CD4-positive, alpha-beta T cell treated with Interleukin-15 for 1 hour (primary cell): Measurements from ENCODE around the gene PAK1.

Experiments used
- DNase-seq: peaks from one replicate; pipeline ENCODE4 v3.0.0-alpha.2; 2020

PAK1 gene

DNA sequence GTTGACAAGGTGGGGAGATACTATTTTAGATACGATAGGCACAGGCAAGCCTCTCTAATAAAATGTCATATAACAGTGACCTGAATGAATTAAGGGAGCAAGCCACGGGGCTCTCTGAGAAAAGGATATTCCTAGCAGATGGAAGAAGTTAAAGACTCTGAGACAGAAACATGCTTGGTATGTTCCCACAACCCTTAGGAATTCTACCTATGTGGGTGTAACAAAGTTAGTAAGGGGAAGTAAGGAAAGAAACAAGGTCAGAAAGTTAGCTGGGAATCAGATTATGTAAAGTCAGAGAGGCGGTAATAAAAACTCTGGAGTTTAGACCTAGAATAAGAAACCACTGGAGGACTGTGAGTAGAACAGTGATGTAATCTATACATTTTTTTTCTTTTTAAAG, 112.7 kb downstream of the PAK1 start:
- no peak for DNase-seq

DNA sequence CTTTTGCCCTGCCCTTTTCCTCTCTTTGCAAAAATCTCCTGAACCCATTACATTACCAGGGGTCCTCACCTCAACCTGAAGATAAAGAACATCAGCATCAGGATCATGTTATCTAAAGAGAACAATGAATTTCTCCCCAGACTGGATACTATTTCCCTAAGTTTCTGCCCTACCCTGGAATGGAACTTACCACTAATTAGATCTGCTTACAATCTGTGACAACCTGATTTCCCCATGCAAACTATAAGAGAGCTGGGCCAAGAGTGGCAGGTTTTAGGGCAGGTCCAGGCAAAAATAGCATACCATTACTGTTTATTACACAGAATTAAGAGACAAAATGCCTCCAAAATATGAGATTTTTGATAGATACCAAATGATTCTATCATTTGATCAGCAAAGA, 114.4 kb downstream of the PAK1 start:
- DNase-seq = no peak

DNA sequence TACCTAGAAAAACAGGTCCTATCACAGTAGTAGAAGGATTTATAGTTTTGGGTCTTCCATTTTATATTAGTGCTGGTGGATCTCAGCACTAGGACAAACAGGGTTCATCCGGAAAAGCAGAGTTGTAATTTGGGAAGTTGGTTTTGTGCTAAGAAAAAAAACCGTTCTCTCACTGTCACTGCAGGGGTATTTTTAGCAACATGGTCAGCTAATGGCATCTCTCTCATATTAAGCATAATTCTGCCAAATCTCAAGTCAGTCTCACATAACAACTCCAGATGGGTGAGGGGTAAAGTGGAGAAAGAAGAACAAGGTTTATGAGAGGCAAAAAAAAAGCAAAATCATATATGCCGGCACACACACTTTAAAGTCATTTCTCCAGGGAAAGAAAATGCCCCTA, 120.8 kb downstream of the PAK1 start:
- no peak for DNase-seq

DNA sequence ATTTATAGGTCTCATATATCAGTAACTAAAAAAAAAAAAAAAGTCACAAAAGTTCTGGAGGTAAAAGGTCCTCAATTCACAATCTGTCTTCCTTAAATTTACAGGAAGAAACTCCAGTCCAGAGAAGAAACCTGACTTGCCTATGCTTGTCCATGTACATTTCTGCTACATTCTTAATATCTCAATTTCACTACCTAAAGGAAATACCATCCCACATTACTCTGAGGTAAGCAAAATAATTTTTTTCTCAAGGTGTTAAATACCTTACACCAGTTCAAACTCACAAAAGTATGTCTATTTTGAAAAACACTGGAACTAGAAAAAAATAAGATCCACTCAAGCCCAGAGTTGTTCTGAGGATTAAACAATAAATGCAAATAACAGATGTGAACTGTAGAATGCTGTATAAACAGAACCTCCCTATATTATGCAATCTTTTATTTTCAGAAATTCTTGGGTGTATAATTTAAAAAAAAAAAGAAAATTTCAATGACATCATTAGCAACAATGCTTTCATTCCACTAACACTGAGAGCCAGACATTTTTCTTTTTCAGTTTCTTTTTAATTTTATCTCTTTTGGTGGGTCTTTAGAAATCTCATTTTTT, 122.5 kb downstream of the PAK1 start:
- no peak for DNase-seq

DNA sequence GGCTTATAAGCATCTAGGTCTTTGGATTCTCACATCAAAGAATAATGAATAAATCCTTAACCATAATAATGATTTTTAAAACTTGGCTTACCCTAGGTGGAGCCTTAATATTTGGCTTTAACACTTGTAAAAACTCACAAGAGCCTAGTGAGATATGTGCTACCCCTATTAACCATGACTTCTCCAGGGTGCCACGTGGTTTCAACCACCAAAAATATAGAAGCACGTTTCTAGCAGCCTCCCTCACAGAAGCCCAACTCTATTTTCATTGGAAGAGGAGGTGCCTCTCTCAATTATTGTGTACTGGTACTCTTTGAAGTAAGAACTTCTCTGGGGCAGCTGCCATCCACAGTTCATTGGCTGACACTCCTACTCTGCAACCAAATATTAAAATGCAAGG, 125.9 kb downstream of the PAK1 start:
- DNase-seq = no peak

DNA sequence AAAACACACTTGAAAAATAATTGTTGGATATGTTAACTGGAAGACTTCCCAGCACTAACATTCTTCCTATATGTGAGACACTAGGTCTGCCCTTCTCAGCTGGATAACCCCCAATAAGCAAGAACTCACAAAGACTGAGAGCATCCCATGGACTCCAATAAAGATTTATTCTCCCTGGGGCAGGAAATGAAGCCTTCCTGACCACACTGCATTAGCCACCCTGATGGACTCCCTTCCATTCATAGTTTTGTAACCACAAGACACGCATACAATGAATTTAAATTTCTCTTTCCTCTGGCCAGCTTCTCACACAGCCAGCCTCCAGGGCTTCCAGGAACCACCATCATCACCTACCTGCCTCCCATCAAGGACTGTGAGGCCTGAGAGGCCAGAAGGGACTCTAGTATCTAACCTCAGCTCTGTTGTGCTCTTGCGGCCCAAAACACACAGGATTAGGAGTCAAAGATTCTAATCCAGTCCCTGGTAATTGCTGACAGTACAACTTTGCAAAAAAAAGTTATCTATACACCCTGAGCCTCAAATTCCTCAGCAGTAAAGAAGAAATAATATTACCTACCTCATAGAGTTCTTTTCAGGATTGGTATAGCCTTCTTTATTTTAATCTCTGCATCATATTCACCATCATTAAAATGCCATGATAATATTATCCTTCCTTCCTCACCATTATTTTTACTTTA, 126.8 kb downstream of the PAK1 start:
- DNase-seq = no peak

DNA sequence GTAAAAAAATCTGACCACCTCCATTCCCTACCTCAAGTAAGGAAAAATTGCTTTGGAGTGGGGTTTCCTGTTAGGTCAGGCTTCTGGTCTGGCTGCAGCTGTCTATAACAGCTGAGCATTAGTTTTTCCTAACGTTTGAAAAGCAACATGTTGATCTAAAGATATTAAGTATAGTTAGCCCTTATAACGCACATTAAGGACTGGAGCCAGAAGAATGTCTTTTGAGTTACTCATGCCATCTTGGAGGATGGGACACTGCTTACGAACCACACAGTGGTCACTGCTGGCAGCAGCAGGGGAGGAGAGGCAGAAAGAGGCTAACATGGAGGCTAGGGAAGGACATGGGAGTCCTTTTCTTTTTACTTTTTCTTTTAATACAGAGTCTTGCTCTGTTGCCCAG, 128.3 kb downstream of the PAK1 start:
- DNase-seq = no peak

DNA sequence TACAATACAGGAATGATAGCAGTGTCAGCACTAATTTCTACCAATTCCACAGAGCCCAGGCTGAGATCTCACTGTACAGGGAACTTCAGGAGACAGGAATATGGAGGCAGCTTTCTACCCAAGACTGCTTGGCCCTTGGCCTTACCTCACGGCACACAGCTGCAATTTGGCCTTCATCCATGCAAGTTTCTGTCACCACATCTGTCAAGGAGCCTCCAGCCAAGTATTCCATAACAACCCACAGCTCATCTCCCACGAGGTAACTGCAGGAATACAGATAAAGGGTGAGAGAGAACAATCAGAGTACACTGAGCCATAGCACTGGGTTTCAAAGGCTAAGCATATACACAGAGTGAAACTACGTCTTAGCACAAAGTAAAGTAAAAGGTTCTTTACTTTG, 133.4 kb downstream of the PAK1 start:
- no peak for DNase-seq

DNA sequence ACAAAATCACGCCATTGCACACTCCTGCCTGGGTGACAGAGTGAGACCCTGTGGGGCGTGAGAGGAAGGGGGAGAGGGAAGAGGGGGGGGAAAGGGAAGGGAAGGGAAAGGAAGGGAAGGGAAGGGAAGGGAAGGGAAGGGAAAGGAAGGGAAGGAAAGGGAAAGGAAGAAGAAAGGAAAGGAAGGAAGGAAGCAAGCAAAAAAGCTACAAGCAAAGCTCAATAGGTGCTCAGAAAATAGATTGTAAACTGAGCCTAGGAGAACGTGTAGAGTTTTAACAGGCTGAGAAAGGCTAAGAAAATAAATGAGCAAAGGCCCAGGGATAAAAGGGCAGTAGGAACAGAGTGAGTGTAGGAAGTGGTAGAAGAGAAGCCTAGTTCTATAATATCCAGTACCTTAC, 141.6 kb downstream of the PAK1 start:
- DNase-seq = no peak

DNA sequence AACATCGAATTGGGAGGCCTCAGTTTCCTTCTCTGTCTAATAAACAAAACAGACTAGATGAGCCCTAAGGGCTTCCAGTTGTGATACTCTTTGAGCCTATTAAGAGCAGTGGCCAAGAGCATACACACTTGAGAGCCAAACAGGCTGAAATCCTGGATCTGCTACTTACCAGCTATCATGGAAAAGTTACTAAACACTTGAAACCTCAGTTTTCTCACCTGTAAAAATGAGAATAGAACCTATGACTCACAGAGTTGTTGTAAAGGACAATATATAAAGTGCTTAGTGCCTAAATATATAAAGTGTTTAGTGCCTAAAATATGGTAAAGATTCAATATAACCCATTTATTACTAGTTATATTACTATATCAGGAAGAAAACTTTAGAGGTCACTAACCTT, 148.7 kb downstream of the PAK1 start:
- no peak for DNase-seq

DNA sequence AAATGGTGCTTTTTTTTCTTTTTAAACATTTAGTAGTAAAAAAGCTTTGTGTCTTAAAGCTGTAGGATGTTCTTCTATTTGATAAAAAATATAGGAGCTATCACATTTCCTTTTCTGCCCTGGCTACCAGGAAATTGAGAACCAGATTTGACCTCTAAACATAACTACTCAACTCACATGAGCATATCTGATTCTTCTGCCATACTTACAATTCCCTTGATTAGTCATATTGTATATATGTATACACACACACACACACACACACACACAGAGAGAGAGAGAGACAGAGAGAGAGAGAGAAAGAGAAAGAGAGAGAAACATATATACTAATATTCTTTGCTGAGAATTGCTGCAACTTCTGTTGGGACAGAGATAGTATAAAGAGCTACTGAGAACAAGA, 149.4 kb downstream of the PAK1 start:
- no peak for DNase-seq

DNA sequence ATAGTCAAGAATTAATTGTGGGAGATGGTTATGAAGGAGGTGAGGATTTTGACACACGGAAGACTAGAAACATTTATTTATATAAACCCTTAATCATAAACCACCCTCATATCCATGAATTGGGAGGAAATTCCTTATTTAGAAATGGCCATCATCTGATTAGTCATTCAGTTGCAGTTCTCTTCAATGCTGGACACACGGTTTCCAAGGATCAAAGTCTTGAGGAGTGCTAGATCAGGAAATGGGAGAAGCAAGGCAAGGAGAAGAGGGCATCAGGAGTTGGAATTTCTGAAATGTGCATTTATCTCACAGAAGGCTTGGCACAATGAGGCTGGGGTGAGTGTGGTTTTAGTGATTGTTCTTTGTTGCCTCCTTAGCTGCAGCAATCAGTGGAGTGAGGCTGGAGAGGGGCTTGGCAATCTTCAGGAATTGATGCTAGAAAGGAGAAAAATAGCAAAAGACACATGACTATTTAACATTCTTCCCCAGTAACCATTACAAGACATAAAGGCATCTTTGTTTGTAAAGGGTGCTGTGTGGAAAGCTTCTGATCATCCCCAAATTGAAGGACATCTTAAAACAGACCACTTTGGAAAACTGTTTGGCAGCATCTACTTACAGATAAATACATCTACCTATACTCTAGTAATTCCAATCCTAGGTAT, 150.8 kb downstream of the PAK1 start:
- DNase-seq = no peak

DNA sequence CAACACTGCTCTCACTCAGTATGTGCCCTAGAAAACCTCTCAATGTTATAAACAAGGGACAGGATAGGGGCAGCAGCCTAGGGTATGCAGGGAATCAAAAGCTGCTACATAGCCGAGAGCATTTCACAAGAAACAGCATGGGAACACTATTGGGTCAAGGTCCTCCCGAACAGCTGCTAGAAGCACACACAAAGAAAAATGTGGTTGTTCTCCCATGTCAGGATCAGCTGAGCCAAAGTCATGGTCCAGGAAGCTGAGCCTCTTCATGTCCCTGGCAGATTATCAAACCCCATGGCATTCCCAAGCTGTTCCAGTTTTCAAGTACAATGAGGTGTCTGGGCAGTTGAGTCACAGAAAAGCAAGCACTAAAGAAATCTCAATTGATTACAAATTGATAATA, 151.4 kb downstream of the PAK1 start:
- DNase-seq = no peak

DNA sequence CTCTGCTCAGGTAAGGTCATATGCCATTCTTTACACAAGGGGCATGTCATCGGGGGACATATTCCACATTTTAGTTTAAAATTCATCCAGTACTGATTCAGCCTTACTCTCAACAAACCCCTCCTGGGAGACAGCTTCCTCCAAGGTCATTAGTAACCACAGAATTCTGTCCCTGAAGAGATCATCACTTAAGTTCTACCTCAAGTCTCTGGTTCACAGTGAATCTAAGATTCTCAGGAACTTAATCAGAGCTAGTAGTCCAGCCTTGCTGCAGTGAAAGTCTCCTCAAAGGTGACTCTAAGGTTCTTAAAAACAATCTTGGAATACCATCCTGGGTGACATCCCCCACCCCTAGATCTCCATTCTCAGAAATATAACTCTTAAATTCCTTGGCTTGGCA, 153.5 kb downstream of the PAK1 start:
- DNase-seq = no peak

DNA sequence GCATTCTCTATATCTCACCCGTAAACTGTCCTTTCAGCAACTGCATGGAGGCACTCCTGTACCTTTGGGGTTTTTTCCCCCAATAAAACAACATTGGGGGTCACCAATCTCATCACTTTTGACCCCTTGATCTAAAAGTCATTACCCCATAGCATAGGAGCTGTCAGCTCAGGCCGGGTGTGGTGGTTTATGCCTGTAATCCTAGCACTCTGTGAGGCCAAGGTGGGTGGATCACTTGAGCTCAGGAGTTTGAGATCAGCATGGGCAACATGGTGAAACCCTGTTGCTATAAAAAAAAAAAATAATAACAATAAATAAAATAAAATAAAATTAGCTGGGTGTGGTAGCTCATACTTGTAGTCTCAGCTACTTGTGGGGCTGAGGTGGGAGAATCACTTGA, 155.3 kb downstream of the PAK1 start:
- no peak for DNase-seq

DNA sequence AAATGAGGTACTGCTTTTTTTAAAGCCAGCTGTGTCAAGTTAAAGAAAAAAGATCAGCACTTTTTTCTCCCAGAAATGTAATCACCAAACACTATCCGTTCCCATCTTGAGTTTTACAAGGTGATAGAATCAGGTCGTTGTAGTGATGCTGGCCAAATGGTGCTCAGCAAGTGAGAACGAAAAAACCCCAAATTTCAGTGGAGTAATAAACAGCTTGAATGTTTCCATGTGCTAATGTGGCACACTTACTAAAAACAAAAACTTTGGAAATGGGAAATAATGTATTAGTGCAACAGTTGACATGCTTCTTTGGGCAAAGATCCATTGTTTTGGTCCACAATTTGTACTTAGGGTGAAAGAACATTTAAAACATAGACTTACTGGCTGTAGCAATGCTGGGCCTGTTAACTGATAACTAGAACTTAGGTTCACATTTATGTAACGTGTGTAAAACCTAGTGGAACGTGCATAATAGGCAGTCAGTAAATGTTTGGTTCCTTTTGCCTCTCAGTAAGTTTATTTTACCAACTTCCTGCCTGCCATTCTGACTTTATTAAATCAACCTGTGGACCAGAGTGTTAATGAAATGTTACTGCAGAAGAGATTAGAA, 157.1 kb downstream of the PAK1 start:
- DNase-seq = no peak

DNA sequence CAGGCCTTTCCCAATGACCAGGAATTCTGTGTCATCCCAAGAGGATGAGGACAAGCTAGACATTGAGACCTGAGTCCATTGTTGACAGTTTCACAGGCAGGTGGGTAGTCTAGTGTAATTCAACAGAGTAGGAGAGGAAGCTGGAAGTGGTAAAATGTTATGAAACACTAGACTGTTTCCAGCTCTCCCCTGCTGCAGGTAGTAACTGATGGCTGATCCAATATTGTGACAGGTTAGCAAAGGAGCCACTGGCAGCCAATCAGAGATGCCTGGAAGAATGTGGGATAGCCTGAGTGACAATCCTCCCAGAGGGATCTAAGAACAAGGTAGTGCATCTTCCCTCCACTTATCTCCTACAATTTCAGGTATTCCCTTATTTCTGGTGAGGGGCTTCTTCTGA, 161.8 kb downstream of the PAK1 start:
- no peak for DNase-seq

DNA sequence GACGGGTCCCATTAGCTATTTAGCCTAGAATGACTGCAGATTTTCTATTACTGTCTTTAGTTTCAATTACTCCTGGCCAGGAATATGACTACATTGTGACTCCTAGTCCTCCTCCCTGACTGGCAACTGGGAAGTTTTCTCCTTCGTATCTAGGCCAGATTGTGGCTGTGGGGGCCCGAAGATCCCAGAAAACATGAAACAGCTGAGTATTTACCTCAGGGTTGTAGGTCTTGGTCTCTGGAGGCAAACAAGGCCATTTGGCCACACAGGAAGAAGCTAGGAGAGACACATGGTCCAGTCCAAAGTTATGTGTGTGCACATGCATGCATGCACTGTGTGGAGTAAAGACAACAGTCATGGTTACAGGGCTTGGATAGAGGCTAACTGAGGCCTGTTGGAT, 162.2 kb downstream of the PAK1 start:
- DNase-seq = no peak

DNA sequence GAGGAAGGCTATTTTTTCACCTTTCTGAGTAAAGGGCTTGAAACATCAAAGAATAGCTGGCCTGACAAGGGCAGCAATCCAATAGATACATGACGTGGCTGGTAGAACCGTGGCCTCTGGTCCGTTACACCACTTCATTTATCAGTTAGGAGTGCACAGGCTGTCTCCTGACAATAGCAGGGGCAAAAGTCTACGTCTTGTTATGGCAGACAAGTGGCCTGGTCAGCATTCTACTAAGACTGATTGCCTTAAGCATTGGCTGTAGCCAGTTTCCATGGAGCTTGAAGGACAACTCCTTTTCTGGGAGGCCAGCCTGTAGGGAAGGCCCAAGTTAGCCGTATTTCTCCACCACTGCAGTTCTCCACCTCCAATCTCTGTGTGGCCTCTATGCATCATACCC, 163.2 kb downstream of the PAK1 start:
- no peak for DNase-seq

DNA sequence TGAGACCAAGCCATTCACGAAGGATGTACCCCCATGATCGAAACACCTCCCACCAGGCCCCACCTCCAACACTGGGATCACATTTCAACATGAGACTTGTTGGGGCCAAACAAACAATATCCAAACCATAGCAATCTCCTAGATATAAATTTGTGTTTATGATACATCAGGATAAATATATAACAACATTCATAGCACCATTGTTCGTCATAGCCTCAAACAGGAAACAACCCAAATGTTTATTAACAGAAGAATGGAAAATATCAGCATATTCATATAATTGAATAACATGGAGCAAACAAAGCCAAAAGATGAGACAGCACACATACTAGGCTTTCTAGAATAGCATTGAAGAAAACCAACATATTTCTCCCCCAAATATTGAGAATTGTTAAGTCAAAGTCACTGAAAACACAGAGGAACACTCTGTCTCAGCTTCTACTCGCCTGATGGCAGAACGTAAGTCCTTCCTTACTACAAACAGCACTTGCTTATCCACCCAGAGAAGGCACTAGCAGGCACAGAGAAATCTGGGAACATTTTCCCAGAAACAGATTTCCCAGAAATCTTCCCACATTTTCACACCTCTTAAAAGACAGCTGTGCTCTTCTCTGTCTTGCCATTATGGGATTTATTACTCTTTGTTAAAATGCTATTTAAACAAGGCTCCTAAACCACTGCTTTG, 164.4 kb downstream of the PAK1 start:
- no peak for DNase-seq

DNA sequence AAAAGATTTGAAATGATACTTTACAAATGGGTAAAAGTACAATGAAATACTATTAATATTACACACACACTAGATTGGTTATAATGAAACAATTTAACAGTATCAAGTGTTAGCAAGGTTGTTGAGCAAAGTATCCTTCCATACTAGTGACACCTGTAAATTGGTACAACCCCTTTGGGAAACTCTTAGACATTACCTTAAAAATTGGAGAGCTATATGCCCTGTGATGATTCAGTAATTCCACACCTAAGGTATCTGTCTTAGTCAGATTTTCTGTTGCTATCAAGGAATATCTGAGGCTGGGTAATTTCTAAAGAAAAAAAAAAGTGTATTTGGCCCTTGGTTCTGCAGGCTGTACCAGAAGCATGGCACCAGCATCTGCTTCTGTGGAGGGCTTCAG, 165.1 kb downstream of the PAK1 start:
- no peak for DNase-seq

DNA sequence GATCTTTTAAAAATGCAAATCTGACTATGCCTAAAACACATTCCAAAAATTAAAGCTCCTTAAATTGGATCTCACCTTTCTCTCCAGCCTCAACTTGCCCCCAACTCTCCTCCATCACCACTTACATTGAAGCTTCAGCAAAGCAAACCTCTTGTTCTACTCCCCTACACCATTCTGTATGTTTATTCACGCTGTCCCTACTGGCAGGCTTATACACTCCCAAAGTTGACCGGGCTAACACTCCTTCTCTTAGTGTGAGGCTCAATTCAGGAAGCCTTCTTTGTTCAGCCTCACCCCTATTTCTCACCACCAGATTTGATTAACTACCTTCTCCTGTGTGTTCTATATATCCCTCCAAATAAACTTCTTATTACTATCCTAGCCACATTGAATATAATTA, 170.6 kb downstream of the PAK1 start:
- no peak for DNase-seq

DNA sequence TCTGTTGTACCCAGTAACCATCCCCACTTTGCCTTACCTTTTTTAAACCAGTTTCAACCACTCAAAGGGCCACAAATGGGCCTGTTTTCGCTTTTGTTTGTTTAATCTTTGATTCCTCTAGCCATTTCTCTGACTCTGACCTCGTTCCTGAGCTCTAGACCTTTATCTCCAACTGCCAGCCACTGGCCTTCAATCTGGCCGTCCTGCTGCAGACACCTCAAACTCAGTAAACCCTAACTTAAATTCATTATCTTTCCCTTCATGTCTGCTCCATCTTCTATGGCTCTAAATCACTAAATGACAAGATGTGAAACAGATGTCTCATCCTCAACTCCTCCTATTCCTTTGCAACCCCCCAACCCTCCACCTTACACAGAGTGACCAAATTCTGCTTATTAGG, 171.1 kb downstream of the PAK1 start:
- no peak for DNase-seq

DNA sequence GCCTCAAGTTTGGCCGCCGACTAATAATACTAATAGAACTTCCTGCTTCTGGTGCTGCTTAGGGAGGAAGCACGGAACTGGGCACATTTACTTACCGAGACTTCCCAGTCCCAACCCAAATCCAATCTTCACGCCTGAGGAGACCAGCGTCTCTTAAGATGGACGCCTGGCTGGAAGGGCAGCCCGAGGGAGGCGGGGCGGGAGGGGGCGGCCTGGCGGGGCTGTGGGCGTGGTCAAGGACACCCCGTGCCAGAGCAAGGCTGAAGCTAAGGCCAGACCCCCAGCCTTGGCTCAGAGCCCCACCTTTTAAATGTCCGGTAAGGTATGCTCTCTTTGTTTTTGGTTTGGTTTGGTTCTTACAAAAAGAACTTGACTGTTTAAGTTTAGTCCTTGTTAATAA, 172.4 kb downstream of the PAK1 start, which contains the start of gene GDPD4:
Gene GDPD4 (minus strand): TSS at position 177 of the 400 bp plus-strand sequence. CDS start 16,549 bp downstream, outside the sequence.
- DNase-seq = no peak
